ENCODE data around the gene VSX1.
A peak's percentile ranks its signal among the peaks of the same experiment; 100 is the strongest.

Gene VSX1

GRCh38 chr20:25078662-25079061 lies 3.3 kb downstream of the VSX1 start:
- H3K4me3 ChIP-seq (IDR thresholded peaks at IDR 0.05; ENCODE audit: insufficient read depth, low read depth, low read length): no peak overlapping the region
- no peak overlapping the region for H3K9ac ChIP-seq
- H2AFZ ChIP-seq (ENCODE audit: low read depth): no peak overlapping the region
- H3K27me3 ChIP-seq (ENCODE audit: insufficient read depth, low read depth): no peaks in the 10 kb centered on the region
- no peaks in the 10 kb centered on the region for H4K20me1 ChIP-seq (ENCODE audit: insufficient read depth)
- H3K79me2 ChIP-seq (ENCODE audit: insufficient read depth, low read depth): no peaks in the 10 kb centered on the region
- H3K4me2 ChIP-seq: no peak overlapping the region
- no peak overlapping the region for H3K27ac ChIP-seq
- H3K36me3 ChIP-seq (ENCODE audit: insufficient read depth): no peaks in the 10 kb centered on the region
- H3K4me1 ChIP-seq (ENCODE audit: low read depth, poor library complexity, severe bottlenecking): peaks cover 16% of the 10 kb centered on the region
- TF ChIP-seq CTCF (conservative IDR thresholded peaks at IDR 0.05; ENCODE audit: low read depth, low read length): no peak

DNA sequence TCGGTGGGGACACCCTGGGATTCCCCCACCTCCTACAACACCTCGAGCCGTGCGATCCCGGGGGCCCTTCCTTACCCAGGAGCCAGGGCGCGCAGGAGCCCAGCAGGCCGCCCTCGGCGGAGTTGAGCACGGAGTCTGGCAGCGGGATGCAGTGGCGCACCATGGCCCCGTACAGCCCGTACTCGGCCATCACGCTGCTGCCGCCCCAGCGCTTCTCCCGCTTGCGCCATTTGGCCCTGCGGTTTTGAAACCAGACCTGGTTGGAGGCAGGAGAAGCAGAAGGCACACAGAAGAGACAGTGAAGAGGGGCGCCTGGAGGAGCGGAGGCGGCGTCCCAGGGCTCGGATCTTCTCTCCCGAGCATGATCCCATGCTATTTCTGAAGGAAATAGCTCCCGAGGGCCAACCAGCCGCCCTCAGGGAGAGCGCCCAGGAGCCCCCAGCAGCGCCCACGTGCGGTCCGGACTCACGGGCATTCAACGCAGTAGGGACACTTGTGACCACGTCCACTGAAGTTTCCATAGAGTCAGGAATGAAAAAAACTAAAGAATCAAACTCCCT lies 4.3 kb downstream of the VSX1 start:
- no peak overlapping the region for H3K9ac ChIP-seq
- H3K36me3 ChIP-seq (ENCODE audit: insufficient read depth): no peaks in the 10 kb centered on the region
- peaks cover 16% of the 10 kb centered on the region for H3K4me1 ChIP-seq (ENCODE audit: low read depth, poor library complexity, severe bottlenecking)
- no peak overlapping the region for H3K4me3 ChIP-seq (IDR thresholded peaks at IDR 0.05; ENCODE audit: insufficient read depth, low read depth, low read length)
- no peaks in the 10 kb centered on the region for H4K20me1 ChIP-seq (ENCODE audit: insufficient read depth)
- no peak overlapping the region for H3K27ac ChIP-seq
- TF ChIP-seq CTCF (conservative IDR thresholded peaks at IDR 0.05; ENCODE audit: low read depth, low read length): no peak
- no peak overlapping the region for H2AFZ ChIP-seq (ENCODE audit: low read depth)
- no peak overlapping the region for H3K4me2 ChIP-seq
- no peaks in the 10 kb centered on the region for H3K79me2 ChIP-seq (ENCODE audit: insufficient read depth, low read depth)
- no peaks in the 10 kb centered on the region for H3K27me3 ChIP-seq (ENCODE audit: insufficient read depth, low read depth)

DNA sequence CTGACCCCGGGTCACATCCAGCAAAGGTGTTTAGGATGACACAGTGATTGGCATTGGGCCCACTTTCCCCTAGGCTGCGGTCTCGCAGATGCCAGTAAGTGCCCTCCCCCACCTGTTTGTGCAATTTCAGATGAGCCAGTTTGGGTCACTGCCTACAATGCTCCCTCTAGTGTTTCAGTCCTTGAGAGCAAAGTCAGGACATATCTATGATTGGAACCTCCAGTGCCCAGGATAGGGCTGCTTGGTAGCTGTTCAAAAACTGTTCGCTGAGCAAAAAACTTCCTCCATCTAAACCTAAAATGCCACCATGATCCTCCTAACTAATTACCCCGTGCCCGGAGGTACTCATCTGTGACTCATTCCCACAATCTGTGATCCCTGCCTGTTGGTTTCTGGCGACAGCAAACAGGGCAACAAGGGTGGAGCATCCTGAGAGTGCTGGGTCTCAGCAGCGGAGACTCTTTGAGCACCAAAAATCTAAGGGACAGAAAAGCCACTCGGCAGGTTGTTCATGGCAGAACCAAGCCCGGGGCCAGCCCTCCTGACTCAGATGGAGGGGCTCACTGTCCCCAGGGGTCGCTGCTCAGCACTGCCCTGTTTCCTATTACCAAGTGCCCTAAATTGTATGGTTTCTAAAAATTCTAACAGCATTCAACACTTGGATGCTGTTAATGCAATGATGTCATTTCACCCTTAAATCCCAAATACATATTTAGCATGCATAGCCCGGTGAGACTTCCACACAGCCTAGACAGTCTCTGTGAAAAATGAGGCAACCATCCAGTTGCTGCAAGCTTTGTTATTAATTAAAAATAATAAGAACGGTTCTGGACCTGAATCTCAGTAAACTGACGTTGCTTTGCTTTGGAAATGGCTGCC lies 5.0 kb downstream of the VSX1 start:
- no peak overlapping the region for H3K9ac ChIP-seq
- H3K4me2 ChIP-seq: peak overlapping the region; percentile 29; the same call in 1 of the 2 replicates
- H3K36me3 ChIP-seq (ENCODE audit: insufficient read depth): no peaks in the 10 kb centered on the region

DNA sequence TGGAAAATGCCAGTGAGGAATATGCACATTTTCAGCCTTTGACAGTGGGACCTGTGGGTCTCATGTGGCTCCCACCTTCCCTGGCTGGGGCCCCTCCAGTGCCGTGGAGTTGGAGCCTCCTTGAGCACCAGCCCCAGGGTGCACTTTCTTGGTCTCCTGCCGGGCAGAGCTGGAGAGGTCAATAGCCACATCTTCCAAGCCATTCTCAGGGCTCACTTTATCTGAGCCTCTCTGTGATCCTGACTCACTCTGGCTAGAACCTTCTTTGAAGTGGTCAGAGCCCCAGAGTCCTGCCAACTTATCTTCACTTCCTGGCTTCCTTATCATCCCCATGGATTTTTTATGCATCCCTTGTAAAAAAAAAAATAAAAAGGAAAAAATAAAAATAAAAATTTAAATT lies 5.7 kb downstream of the VSX1 start:
- Histone ChIP-seq H3K4me3 (IDR thresholded peaks at IDR 0.05; ENCODE audit: insufficient read depth, low read depth, low read length) (no peak overlapping the region), H3K27me3 (ENCODE audit: insufficient read depth, low read depth) (no peaks in the 10 kb centered on the region), H3K4me1 (ENCODE audit: low read depth, poor library complexity, severe bottlenecking) (peaks cover 16% of the 10 kb centered on the region), H3K4me2 (peak overlapping the region; percentile 29; the same call in 1 of the 2 replicates), H3K36me3 (ENCODE audit: insufficient read depth) (no peaks in the 10 kb centered on the region), H4K20me1 (ENCODE audit: insufficient read depth) (no peaks in the 10 kb centered on the region), H3K79me2 (ENCODE audit: insufficient read depth, low read depth) (no peaks in the 10 kb centered on the region), H2AFZ (ENCODE audit: low read depth) (no peak overlapping the region), H3K27ac (no peak overlapping the region), H3K9ac (no peak overlapping the region)
- no peak for TF ChIP-seq CTCF (conservative IDR thresholded peaks at IDR 0.05; ENCODE audit: low read depth, low read length)

More for the DNA sequence above, 5.0 kb downstream of the VSX1 start:
- H2AFZ ChIP-seq (ENCODE audit: low read depth): peak overlapping the region; percentile 26; the same call in 1 of the 2 replicates
- H3K4me3 ChIP-seq (IDR thresholded peaks at IDR 0.05; ENCODE audit: insufficient read depth, low read depth, low read length): no peak overlapping the region
- no peaks in the 10 kb centered on the region for H3K79me2 ChIP-seq (ENCODE audit: insufficient read depth, low read depth)
- no peak overlapping the region for H3K27ac ChIP-seq
- no peaks in the 10 kb centered on the region for H4K20me1 ChIP-seq (ENCODE audit: insufficient read depth)
- H3K27me3 ChIP-seq (ENCODE audit: insufficient read depth, low read depth): no peaks in the 10 kb centered on the region
- peaks cover 16% of the 10 kb centered on the region for H3K4me1 ChIP-seq (ENCODE audit: low read depth, poor library complexity, severe bottlenecking)
- TF ChIP-seq CTCF (conservative IDR thresholded peaks at IDR 0.05; ENCODE audit: low read depth, low read length): peak; percentile 58
